ENCODE data around the gene SDCCAG8. TPM values are rescaled to one million over a fixed set of nuclear protein-coding genes. Genes with fewer than 3 reads are reported as not detected.

Gene SDCCAG8
- total RNA-seq, 1 experiment from 2014 or later: 14.0 TPM

- Histone ChIP-seq H3K4me3 (ENCODE audit: low read depth in 2 of 2, low read length in 2 of 2) (no peak overlapping the region), H3K4me1 (ENCODE audit: control insufficient read depth, insufficient read depth, low read length) (no peaks in the 10 kb centered on the region; the same call in none of the 2 replicates), H3K27me3 (ENCODE audit: control insufficient read depth, insufficient read depth, low read length) (no peaks in the 10 kb centered on the region), H3K36me3 (ENCODE audit: control insufficient read depth, insufficient read depth, low read length) (no peaks in the 10 kb centered on the region), H3K9me3 (ENCODE audit: control insufficient read depth, insufficient read depth, low read depth, low read length) (no peaks in the 10 kb centered on the region), H3K27ac (ENCODE audit: low read length) (no peak overlapping the region)
- no peak for ATAC-seq
- no peak for DNase-seq (ENCODE audit: low read depth, low spot score)
- ChIA-PET CTCF (no interaction called here), POLR2A (no interaction called here)
- intact Hi-C loops (cut with micrococcal nuclease; ENCODE audit: unreplicated experiment): no loop called here
- TF ChIP-seq POLR2AphosphoS5 (IDR thresholded peaks at IDR 0.05; ENCODE audit: low read depth, low read length) (no peak), CTCF (IDR thresholded peaks at IDR 0.05) (no peak), REST (IDR thresholded peaks at IDR 0.05; ENCODE audit: insufficient read depth in 1 of 2, low read depth in 2 of 2, low read length in 1 of 2) (no peak), SIN3A (IDR thresholded peaks at IDR 0.05; ENCODE audit: borderline replicate concordance, insufficient read depth, low read depth, low read length) (no peak), TCF7L2 (IDR thresholded peaks at IDR 0.05; ENCODE audit: low read depth, low read length) (no peak)
- BruUV-seq (replicated peaks): no TSS peak
- in situ Hi-C loops (cut with HindIII; ENCODE audit: low pct_unique_long_range_greater_than_20kb, low sequenced_read_pairs): no loop called here
Measured at GRCh38 chr1:243438815-243439214, 183.0 kb downstream of the SDCCAG8 start.

- no TSS peak for BruUV-seq (replicated peaks)
- in situ Hi-C loops (cut with HindIII; ENCODE audit: low pct_unique_long_range_greater_than_20kb, low sequenced_read_pairs): no loop called here
- POLR2A ChIA-PET: no interaction called here
Measured at GRCh38 chr1:243440406-243440805, 184.6 kb downstream of the SDCCAG8 start.

More at GRCh38 chr1:243440406-243440805, 184.6 kb downstream of the SDCCAG8 start:
- intact Hi-C loops (cut with micrococcal nuclease; ENCODE audit: unreplicated experiment): no loop called here
- H3K27ac ChIP-seq (ENCODE audit: low read length): no peak overlapping the region
- DNase-seq (ENCODE audit: low read depth, low spot score) (no peak), ATAC-seq (no peak)
- H3K9me3 ChIP-seq (ENCODE audit: control insufficient read depth, insufficient read depth, low read depth, low read length): no peaks in the 10 kb centered on the region
- CTCF ChIA-PET: no interaction called here
- no peaks in the 10 kb centered on the region for H3K36me3 ChIP-seq (ENCODE audit: control insufficient read depth, insufficient read depth, low read length)
- no peaks in the 10 kb centered on the region for H3K4me1 ChIP-seq (ENCODE audit: control insufficient read depth, insufficient read depth, low read length)
- H3K27me3 ChIP-seq (ENCODE audit: control insufficient read depth, insufficient read depth, low read length): no peaks in the 10 kb centered on the region
- TF ChIP-seq TCF7L2 (IDR thresholded peaks at IDR 0.05; ENCODE audit: low read depth, low read length) (no peak), CTCF (IDR thresholded peaks at IDR 0.05) (no peak), REST (IDR thresholded peaks at IDR 0.05; ENCODE audit: insufficient read depth in 1 of 2, low read depth in 2 of 2, low read length in 1 of 2) (no peak), POLR2AphosphoS5 (IDR thresholded peaks at IDR 0.05; ENCODE audit: low read depth, low read length) (no peak), SIN3A (IDR thresholded peaks at IDR 0.05; ENCODE audit: borderline replicate concordance, insufficient read depth, low read depth, low read length) (no peak)
- H3K4me3 ChIP-seq (ENCODE audit: low read depth in 2 of 2, low read length in 2 of 2): no peak overlapping the region
